GM21390 (cell line): ENCODE measurements around the gene GRIP2.

Experiments used
- ATAC-seq: cut with Tn5 transposase; IDR thresholded peaks from one replicate; pipeline ENCODE4 v1.9.1; 2021; ENCODE audit not compliant: unreplicated experiment

Gene GRIP2

DNA sequence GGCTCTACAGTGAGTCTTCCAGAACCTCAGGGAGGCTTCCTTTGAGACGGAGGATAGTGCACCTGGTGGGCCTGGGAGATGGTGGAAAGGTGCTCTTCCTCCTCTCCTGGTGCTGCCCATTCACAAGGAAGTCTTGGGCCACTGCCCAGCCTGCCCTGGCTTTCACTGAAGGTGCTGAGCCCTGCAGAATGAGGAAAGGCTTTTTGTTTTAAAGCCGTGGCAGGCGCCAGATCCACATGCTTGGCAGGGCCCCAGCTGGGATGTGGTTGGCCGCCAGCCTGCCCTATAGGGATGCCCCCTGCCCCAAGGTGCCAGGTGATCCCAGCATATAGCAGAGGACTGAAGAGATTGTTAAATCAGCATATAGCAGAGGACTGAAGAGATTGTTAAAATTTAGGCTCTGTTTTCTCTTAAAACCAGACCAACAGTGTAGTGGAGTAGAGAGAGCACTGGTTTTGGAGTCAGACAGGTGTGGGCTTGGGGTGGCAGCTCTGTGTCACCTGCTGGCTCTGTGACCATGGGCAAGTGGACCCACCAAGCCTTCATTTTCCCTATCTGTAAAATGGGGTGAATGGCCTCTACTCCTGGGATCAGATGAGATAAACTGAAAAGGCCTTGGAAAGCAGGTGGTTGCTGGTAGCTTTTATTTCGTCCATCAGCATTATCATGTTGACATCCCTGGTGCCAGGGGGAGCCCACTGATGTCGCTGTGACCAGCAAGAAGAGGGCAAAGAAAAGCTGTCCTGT, 84.4 kb downstream of the GRIP2 start:
- no peak for ATAC-seq

DNA sequence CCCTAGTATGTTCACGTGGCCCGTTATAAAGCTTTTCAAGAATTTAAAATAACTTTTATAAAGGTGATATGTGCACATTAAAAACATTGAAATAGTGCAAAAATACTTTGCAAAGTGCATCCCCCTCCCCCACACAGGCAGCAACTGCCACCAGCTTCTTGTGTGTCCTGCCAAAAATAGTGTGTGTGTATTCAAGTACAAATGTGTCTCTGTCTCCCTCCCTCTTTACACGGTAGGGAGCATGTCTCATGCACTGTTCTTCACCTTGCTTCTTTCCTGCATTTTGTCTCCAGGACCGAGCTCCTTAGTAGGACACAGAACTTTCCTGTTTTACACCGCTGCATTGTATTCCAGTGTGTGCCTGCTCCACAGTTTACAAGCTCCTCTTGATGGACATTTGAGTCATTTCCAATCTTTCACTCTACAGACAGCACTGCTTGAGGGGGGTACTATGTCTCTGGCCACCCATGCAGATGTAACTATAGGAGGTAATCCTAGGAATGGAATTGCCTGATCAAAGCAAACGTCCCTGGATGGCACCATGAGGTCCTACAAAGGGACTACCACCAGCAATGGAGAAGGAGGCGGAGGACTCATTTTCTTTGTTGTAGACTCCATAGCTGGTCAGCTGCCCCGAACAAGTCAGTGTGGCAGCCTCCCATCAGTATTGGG, 85.4 kb downstream of the GRIP2 start:
- ATAC-seq: no peak

DNA sequence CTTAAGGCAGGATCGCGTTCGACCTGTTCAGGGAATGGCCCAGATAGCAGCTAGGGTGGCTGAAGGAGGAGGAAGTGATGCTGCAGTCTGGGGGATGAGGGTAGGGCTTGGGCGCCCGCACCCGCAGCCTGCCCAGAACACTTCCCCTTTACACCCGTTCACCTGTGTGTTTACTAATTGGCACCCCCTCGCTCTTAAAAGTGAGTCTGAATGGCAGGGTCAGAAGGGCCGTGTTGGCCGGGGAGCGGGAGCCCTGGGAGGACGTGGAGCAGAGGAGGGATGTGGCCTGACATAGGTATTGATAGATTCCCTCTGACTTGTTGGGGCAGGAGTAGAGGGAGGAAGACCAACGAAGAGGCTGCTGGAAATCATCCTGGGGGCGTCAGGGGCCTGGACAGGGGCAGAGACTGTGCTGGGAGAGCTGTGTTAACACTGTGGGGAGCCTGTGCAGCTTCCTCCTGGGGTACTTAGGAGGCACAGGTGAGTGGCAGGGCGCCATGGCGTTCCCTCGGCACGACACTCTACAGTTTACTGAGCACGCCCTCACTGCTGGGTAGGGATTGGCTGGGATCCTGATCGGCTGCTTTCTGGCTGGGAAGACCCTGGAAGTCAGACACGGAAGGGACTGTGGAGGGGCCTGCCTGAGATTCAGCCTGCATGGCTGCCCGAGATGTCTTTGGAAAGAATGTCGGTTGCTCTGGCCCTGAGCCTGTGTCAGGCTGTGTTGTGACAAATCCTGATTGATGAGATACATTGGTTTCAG, 86.1 kb downstream of the GRIP2 start:
- ATAC-seq: no peak

DNA sequence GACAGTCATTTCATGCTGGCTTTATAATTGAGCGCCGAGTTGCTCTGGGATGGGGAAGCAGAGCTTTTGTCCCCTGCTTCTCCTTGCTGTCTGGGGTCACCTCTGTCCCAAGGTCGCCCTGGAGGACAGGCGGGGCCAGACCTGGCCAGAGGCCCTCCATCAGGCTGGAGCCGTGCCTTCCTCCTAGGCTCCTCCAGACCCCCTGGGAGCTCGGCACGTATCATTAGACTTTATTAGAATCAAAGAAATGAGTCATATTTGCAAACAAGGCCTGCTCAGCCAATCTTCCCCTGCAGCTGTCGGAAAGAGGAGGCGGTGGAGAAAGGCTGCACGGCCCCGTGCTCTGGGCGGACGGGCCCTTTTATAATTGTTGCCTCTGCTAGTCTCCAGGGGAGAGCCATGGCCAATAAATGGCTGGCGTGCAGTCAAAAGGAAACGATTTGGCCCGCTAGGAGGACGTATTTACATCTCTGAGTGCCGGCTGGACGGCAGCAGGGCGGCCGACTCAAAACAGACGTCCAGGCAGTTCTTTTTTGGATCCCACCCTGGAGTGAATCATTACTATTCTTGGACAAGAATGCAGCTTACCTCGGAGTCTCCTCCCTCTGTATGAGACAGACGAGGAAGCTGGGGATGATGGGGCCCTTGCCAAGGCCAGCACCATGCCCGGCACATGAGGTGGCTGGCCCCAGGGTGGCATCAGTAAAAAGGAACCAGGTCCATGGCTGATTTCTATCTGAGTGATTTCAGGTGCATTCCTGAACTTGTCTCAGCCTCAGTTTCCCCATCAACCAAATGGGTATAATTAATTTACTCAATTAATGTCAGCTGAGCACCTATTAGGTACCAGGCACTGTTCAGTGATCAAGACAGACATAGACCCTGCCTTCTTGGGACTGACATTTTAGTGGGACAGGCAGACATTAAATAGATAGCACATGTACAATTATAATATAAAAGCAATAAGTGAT, 87.1 kb downstream of the GRIP2 start:
- ATAC-seq: no peak

DNA sequence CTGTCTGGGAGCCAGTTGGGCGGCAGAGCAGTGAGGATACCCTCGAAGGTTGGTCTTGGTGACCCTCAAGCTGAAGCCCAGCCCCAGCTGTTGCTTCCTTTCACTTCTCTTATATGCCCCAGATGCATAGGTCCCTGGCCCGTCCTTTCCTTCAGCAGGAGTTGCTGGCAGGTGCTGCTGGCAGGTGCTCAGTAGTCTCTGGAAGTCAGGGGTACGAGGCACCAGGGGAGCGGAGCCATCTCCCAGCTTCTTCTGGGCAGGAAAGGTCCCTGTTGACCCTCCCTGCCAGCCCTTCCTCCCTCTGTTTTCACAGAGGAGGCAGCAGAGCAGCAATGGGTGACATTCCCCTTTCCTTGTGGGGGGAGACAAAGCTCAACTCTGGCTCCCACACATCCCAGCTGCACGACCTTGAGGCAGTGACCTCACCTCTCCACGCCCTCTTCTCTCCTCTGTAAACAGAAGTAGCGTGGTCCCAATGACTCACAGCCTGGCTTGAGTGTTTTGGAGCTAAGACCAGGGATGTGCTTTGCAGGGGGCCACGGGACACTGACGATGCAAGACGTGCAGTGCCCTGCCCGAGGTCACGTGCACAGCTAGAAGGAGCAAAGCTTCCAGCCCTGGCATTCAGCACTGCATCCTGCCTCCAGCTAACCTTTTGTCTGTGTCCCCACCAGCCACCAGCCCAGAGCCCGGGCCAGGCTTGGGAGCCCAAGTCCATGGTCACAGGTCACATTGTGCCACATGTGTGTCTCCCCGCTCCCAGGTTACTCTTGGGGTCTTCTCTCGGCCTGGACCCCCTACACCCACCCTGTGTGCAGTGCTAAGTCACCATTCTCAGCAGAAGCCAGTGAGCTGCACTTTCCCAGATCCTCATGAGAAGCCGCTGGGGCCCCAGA, 88.0 kb downstream of the GRIP2 start:
- no peak for ATAC-seq

DNA sequence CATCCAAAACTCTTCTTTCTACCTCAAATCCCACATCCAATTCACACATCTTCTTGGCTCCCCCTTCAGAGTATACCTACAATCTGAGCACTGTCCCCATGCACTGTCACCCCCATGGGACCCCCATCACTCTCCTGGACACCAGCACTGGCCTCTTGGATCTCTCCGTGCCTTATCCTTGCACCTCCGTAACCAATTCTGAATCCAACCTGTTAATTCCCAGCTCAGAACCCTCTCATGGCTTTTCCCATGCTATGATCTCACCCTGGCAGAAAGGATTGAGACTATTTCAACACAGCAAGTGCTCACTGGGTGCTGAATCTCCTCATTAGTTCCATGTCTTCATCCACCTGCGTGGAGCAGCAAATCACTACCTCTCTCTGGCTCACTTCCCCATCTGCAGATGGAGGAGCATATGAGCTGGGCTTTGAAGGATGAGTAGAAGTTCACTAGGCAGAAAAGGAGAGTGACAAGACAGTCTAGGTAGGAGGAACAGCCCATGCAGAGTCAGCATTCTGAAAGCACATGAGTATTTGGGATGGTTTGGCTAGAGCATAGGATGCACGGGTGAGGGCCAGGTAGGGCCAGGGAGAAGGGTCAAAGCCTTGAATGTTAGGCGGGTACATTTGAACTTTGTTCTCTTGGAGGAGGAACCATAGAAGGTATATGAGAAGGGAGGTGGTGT, 89.1 kb downstream of the GRIP2 start:
- no peak for ATAC-seq

DNA sequence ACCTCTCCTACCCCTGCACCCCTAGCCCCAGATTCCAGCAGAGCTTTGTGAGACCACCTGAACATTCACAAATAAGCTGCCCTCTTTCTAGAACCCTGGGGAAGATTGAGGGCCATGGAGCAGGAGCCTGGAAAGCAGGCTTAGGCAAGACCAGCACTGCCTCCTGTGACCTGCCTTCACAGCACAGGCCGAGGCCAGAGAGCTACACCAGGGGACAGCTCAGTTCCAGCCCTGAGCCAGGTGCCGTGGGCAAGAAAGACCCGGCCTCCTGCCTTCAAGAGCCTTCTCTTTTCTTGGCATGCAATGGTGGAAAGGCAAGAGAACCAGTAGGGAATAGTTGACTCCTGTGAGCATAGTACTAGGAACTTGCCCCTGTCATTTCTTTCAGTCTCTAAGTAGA, 89.6 kb downstream of the GRIP2 start:
- ATAC-seq: no peak

DNA sequence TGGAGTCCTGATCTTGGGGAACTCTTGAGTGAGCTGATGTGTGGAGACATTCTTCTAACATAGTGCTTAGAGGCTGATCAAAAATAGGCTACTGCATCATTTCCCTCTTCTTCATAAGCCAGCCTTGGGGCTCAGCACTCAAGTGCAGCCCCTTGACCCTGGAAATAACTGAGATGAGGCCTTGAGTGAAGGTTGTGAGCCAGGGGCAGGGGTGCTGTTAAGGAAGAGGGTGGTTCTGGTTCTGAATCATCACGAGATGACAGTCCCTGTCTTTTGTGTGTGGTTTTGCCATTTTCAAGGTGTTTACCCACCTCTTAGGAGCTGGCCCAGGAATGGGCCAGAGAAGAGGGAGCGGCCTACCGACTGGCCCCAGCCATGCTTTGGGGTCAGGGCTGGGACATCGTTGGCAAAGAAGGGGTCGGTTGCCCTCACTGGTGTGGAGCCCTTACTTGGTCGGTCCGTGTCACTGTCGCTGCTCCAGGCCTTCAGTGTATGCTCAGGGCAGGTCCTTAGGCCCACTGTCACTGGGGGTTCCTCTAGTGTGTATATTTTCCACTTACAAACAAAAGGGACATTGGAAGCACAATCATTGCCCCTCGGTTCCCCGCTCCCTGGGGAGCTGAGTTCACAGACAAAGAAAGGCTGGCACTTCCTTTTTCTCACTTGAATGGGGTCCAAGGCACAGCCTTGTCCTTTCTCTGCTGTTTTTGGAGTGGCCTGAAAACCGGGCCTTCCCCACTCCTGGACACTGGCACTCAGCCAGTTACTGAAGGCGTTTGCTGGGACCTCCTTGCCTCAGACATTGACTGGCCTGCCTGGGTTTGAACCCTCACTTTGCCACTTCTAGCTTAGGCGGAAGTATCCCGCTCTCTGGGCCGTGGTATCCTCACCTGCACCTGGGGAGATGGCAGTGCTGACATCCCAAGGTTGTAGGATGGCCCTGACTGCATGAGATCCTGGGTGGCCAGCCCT, 91.1 kb downstream of the GRIP2 start:
- no peak for ATAC-seq

DNA sequence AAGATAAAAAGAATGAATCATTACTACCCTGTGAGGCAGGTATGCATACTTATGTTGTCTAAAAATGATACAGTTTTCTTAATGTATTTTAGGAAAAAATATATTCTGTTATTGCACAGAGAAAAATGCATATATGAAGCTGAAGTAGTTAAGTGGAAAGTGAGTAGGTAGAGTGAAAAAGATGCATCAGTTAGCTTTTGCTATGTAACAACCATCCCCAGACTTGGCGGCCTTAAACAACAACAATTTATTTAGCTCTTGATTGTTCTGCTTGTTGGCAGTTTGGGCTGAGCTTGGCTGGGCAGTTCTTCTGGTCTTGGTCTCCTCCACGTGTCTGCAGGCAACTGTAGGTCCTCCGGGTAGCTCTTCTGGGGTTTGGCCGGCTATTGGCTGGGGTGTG, 92.1 kb downstream of the GRIP2 start:
- ATAC-seq: no peak

DNA sequence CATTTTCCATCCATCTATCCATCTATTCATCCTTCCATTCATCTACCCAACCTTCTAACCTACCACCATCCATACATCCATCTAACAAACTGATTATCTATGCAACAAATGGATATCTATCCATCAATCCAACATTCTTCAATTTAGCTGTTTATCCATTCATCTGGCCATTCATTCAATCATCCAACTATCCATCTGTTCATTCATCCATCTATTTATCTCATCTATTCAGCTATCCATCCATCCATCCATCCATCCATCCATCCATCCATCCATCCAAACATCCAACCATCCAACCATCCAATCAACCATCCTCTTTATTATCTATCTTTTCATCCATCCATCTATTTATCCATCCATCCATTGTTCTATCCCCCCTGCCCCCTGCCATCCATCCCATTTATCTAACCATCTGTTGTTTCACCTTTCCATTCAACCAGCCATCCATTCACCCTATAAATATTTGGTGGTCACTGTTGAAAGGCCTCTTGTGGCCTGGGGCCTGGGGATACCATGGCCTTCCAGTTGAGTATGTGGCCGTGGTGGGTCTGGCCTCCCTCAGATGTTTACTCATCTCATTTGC, 93.1 kb downstream of the GRIP2 start:
- ATAC-seq: no peak

DNA sequence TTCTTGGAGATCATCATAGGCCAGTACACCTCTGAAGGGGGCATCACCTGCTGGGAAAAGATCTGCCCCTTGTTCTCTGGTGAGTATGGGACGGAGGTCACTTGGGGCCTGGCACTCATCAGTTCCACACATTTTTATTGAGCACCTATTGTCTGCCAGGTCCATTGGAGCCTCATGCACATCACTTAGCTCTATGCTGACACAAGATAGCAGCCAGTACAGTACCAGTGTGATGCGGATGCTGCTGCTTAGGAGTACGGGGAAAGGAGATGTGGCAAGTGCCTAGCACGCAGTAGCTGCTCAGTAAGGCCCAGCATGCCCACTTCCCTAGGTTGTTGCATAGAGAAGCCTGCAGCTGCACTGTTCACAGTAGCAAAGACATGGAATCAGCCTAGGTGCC, 94.4 kb downstream of the GRIP2 start:
- ATAC-seq: no peak

DNA sequence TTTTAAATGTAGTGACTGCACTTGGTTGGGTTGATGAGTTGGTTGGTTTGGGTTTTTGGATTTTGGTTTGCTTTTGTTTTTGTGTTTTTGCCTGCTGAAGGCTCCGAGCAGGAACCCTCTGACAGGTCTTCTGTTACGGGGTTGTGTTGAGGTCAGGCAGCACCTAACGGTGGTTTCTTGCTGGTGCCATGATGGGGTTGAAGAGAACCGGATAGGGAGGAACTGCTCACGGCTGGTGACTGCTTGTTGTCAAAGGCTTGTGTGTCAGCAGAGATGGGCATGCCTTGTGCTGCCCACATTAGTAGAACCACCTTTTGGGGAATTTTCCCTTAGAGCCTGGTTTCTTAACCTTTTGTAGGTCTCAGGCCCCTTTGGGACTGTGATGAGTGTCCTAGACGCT, 95.8 kb downstream of the GRIP2 start:
- ATAC-seq: no peak

DNA sequence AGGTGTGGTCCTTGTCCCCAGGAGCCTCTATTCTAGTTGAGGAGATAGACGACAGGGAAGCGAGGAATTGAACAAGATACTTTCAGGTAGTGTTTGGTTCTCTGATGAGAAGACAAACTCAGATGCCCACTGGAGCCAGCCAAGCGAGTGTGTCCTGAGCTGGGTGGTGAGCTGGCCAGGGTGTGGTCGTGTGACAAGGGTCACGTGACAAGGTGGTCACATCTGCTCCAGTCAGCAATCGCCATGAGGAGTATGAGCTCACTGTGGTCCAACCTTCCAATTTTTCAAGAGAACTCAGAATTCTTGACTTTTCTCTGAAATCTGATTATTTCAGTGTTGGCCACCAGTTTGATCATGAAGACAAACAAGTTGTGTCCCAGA, 98.2 kb downstream of the GRIP2 start:
- no peak for ATAC-seq

DNA sequence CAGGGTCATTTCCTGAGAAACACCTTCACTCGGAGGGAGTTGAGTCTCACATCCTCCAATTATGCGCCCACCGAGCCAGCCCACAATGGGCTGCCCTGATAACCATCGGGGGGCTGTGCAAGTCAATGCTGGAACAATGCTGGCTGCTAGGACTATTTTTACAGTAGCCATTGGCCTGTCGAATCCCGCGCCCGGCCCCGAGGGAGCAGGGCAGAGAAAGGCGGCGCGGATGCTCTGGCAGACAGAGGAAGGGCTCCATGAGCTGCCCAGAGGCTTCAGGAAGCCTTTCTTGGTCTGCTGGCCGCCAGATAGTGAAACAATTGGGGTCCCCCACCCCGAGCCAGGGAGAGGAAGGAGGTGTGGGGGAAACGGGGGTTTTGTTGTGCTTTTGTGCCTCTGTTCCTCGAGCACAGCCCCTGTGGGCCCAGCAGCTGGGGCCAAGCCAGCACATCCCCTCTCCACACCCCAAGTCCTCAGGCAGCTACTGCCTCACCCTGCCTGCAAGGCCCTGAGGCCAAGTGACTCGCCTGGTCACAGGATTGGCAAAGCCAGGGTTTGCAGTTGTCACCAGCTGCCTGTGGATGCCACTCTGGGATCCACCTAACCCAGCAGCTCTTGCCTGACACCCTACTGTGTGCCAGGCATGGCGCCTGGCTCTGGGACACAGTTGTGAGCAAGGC, 98.8 kb downstream of the GRIP2 start:
- ATAC-seq: no peak

DNA sequence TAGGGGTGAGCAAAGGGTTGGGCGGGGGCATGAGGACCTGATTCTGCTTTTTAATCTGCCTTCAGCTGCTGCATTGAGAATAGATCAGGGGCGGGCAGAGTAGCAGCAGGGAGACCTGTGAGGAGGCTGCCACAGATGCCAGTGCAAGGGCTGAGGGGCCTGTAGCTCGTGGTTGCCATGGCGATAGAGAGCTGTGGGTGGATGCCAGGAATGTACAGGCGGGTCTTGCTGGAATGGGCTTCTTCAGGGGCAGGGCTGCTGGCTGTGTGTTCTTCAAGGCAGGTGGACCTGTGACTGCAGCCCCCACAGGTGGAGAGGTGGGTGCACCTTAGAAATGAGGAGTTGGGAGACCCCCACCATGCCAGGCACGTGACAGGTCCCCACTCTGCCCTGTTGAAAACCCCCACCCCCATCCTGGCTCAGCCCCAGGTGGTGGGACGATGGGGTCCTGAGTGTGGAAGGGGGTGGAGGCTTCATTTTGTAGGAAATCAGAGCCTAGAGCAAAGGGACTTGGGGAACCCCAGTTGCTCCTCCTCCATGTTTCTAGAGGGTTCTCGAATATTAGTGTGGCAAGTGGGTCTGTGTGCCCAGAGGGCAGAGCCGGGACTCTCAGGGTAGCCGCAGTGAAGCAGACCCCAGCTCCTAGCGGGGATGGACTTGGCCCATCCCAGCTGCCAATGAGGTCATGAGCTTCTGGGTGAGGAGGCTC, 99.5 kb downstream of the GRIP2 start:
- ATAC-seq: no peak

DNA sequence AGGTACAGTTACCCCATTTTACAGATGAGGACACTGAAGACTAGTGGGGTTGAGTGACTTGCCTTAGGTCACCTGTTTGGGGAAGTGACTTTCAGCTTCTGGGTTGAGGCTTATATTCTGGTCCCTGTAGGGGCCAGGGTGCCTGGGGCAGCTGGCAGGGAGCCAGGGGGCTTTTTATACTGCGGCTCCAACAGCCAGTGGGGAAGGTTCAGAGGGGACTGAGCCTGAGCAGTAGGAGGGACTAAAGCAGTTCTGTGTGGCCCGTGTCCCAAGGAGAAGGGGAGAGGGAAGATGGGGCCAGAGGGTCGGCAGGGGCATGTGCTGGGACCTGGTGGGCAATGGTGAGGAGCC, 100.0 kb downstream of the GRIP2 start:
- no peak for ATAC-seq
